GM19397 (cell line): ENCODE measurements around the gene ZBTB14.
A peak's percentile ranks its signal among the peaks of the same experiment; 100 is the strongest.

ENCODE experiments used
- ATAC-seq: cut with Tn5 transposase; IDR thresholded peaks from one replicate; pipeline ENCODE4 v1.9.1; 2021; ENCODE audit warnings: mild to moderate bottlenecking, moderate library complexity; ENCODE audit not compliant: unreplicated experiment

Gene ZBTB14, protein sequence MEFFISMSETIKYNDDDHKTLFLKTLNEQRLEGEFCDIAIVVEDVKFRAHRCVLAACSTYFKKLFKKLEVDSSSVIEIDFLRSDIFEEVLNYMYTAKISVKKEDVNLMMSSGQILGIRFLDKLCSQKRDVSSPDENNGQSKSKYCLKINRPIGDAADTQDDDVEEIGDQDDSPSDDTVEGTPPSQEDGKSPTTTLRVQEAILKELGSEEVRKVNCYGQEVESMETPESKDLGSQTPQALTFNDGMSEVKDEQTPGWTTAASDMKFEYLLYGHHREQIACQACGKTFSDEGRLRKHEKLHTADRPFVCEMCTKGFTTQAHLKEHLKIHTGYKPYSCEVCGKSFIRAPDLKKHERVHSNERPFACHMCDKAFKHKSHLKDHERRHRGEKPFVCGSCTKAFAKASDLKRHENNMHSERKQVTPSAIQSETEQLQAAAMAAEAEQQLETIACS

DNA sequence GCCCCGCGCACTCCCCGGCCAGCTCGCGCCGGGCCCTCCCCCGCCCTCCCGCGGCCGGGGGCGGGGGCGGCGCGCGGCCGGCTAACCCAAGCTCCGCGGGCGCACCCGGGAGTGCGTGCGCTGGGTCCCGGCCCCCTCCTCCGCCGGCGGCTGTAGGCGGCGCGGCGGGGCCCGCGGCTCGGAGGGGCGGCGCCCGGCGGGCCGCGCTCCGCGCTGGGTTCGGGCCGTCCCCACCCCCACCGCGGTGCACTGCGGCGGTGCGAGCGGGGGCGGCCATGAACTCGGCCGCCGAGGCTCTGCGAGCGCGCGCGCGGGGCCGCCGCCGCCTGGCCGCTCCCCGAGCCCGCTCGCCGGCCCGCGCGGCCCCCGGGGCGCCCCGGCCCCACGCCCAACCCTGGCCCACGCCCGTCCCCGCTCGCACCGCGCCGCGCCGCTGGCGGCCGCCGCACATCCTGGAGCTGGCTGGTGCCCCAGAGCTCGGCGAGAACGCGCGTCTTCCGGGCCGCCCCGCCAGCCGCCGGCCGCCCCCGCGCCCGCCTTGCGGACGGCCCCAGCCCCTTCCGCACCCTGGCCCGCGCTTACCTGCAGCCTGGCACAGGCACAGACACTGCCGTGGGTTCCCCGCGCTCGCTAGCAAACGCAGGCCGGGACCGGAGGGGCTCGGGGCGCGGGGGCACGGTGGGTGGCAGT lies at the start of gene ZBTB14:
Gene ZBTB14 (minus strand): TSS at position 496 of the 690 bp plus-strand sequence. CDS start 2,480 bp downstream, outside the sequence.
- ATAC-seq, result peak; percentile 39

DNA sequence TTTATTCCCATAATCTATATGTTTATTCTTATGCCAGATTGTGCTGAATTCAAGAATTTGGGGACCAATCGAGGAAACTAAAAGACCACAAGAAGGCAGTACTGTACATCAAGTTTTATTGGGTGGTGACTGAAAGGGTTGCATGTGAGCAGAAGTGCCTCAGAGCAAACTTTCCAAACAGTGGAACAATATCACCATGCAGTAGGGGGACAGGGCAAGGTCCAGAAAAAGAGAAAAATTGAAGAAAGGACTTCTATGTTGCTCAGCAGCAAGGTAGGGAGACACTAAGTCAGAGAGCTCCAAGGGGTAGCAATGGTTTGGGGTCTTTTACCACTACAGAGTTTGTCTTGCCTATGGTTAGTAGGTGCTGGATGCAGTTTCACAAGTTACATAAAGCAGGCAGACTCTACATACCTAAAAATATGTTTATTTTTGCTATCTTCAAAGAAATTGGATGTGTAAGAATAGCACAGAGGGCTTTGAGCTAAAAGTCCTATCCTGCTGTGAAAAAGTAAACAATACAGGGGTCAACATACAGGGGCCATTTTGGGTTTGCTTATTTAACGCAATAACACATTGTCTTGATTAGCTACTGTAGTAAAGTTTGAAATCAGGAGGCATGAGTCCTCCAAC lies 43.8 kb upstream of the ZBTB14 start:
- no peak for ATAC-seq

- ATAC-seq, result no peak
Observed at GRCh38 chr18:5334456-5335075, 39.0 kb upstream of the ZBTB14 start.

DNA sequence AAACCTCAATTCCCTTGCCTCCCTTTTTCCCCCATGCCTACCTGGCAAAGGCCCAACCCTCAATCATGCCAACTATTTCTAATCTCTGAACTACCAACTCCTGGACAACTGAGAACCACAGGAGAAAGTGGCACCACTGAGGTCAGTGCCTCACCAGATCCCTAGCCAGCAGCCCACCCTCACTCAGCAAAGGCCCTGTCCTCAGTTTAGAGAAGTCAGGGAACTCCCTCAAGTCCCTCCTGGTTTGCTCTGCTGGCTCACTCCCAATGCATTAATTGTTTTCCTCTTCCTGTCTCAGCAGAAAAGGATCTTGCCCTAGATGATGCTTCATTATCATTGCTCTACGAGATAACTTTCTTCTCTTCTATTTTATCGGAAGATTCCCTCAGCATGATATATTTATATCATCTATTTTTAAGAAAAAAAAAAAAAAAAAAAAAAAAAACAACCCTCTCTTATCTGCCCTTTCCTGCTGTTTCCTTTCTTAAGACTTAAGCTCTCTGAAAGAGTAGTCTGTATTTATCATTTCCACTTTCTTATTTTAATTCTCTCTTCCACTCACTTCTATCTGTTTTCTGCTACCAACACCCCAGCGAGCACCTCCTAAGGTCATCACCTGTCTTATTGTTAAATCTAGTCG lies 22.7 kb upstream of the ZBTB14 start:
- ATAC-seq, result no peak

- no peak for ATAC-seq
Observed at GRCh38 chr18:5317186-5317585, 21.7 kb upstream of the ZBTB14 start.

DNA sequence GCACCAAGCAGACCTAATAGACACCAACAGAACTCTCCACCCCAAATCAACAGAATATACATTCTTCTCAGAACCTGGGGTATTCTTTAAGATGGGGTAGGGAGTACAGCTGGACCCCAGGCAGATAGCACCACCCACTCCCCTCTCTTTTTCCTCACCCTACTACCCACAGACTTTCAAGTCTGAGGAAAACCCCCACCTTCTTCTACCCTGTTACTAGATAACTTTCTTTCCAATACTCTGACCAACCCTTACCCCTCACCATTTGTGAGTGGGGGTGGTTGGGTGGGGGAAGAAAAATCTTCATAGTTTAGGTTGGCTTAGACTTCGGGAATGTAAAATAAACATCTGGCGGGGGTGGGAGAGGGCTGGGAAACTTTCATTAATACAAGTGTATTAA lies 20.3 kb upstream of the ZBTB14 start:
- ATAC-seq, result no peak

DNA sequence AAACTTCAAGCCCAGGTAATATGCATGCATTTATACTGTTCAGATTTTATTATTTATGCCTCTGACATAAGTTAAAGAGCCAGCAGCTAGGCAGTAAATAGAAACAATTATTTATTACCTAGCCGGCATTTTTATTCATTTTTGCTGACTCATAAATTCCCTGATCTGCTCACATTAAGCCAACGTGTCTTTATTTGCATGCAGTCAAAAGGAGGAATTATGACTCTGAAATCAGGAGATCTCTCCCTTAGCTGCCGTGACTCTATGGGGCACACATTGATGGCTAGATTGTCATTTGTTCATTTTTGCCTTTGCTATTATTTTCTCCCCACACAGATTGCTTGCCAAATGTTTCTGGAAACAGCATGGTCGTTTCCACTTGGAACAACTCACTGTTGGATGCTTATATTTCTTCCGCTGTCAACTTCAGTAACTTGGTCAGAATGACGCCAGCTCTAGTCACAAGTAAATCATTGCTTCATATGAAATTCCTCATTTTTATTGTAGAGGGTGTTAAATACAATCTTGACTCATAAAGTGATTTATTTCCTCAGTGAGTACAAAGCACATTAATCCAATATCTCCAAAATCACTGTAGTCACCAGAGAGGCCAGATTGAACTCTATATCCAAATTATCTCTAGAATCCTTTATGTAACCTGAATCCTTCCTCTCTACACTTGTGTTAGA lies 15.9 kb upstream of the ZBTB14 start:
- ATAC-seq, result no peak

- ATAC-seq, result peak; percentile 99
Observed at GRCh38 chr18:5309888-5310470, 14.5 kb upstream of the ZBTB14 start.

DNA sequence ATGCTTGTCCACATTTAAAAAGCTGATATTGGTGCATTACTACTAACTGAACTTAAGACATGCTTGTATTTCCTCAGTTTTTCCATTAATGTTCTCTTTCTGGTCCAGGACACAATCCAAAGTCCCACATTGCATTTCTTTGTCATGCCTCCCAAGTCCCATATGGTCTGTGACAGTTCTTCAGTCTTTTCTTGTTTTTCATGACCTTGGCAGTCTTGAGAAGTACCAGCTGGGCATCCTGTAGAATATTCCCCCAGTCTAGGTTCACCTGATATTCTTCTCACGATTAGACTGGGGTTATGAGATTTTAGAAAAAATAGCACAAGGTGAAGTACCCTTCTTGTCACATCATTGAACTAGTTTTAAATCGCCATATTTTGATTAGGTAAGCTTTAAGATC lies 10.3 kb upstream of the ZBTB14 start:
- no peak for ATAC-seq

GRCh38 chr18:5304232-5304631 lies 8.7 kb upstream of the ZBTB14 start:
- no peak for ATAC-seq

DNA sequence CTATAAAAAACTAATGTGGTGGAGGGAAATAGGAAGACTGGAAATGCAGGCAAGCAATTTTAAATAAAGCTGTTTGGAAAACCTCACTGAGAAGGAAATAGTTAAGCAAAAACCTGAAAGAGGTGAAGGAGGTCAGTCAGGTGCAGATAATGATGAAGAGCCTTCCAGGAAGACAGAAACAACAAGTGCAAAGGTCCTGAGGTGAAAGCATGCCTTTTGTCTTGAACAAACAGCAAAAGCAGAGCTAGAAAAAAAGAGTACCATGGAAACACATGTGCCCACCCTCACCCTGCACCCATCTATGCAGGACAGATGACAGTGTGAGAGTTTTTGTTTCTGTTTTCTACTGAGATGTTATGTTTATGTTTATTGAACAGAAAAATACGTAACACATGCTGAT lies 8.1 kb upstream of the ZBTB14 start:
- no peak for ATAC-seq

- ATAC-seq, result no peak
Observed at GRCh38 chr18:5302606-5303005, 7.1 kb upstream of the ZBTB14 start.

DNA sequence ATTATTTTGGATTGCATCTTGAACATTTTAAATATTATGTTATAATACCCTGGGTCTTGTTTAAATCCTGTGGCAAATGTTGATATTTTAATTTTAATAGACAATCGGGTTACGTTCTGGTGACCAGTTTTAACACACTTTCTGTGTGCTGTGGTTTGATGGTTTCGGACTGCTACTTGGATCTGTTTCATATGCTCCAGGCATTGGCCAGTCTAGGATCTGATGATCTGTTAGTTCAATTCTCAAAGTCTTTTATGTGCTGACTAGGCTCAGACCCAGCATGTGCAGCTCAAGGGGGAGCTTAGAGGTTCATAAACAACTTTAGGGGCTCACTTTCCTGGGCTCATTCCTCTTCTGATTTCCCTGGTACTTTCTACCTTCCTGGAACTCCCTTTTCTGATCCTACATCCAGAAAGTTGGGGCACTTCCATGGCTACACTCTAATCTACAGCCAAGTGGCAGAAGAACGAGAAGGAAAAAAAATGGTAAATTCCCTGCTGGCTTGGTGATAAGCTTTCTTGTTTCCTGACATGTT lies 5.0 kb upstream of the ZBTB14 start:
- no peak for ATAC-seq

GRCh38 chr18:5298156-5298852 lies 2.8 kb upstream of the ZBTB14 start:
- ATAC-seq, result no peak

DNA sequence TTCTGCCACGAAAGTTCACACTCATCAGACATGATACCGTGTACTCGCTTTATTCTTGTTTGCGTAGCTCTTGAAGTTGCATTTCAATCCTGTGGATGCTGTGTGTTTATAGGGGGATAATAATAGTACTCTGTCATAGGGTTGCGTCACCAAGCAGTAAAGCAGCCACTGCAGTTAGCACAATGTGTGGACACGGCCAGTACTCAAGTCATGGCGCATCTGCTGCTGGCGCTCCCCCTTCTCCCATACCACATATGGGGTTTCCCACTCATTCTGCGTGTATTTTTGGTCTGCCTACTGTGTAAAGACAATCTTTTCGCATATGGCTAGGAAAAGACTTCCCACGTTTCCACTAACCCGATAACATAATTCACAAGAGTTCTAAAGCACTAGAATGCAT lies 2.1 kb upstream of the ZBTB14 start:
- ATAC-seq, result no peak

GRCh38 chr18:5296706-5297320 lies 1.3 kb upstream of the ZBTB14 start:
- ATAC-seq, result peak; percentile 1

DNA sequence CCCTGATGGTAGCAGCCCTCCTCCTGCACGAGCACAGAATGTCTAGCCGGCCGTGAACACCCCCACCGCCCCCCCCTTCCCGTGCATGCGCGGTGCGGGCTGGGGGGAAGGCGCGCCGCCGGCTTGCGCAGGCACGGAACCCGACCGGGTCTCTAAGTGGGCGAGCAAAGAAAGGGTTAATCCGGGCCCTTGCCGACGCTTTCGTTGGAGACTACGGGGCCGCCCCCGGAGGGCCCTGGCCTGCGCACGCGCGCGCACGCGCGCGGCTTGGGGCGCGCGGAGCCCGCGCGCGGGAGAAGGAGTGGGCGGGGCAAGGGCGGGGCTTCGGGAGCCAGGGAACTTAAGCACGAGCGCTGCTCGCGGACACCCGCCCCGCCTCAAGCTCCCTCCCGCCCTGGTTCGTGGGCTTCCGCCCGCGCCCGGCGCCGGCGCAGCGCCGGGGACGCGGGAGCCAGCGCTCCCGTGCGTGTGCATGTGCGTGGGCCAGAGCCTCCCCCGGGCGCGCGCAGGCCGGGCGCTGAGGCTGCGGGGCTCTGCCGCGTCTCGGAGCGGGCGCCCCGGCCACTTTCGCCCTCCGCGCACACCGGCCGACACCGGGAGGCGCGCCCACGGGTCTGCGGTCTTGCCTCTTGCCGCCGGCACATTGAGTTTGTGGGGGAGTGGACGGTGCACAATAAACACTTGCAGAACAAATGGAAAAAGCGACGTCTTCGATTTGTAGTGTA lies 617 bp upstream of the ZBTB14 start:
- ATAC-seq, result peak; percentile 61
